Mucosa of stomach (tissue), 1 donor: ENCODE results near the gene FAM120A.
"Not testable (repeated sequence)": the region's sequence is repeated elsewhere in the genome, so short reads cannot be mapped to it uniquely, and the experiment has no call there.

Source experiments
- H3K27me3 ChIP-seq: one replicate; pipeline ENCODE4 v1.7.0; 2013; ENCODE audit warnings: mild to moderate bottlenecking, low read length; ENCODE audit not compliant: control insufficient read depth, insufficient read depth
- H3K36me3 ChIP-seq: one replicate; pipeline ENCODE4 v1.7.0; 2013; ENCODE audit warnings: low read length; ENCODE audit not compliant: control insufficient read depth, insufficient read depth
- H3K4me1 ChIP-seq: one replicate; pipeline ENCODE4 v1.7.0; 2013; ENCODE audit warnings: mild to moderate bottlenecking, low read length; ENCODE audit not compliant: control insufficient read depth, insufficient read depth
- H3K4me3 ChIP-seq: one replicate; pipeline ENCODE4 v1.7.0; 2013; ENCODE audit warnings: low read length
- H3K9ac ChIP-seq: one replicate; pipeline ENCODE4 v1.7.0; 2013; ENCODE audit warnings: mild to moderate bottlenecking, low read length, moderate library complexity
- H3K9me3 ChIP-seq: one replicate; pipeline ENCODE4 v1.7.0; 2013; ENCODE audit warnings: mild to moderate bottlenecking, low read length, moderate library complexity; ENCODE audit not compliant: control insufficient read depth
- donor health status: Pancreatic carcinoma.

The FAM120A gene

DNA sequence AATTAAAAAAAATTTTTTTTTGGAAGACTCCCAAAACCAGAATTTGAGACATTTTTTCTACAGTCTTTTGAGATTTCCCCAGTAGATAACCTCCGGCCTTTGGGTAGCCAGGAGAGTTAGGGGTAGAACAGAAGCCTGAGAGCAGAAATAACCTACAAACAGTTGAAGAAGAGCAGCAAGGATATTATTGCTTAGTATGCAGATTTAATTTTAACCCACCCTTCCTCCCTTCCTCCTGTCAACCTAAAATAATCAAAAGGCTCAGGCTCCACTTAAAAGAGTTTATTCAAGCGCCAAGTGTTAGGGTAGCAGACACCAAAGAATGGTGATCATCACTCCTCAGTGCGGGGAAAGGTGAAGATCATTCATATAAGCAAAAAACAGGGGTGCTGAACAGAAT is 17.4 kb upstream of the FAM120A start:
- Histone ChIP-seq H3K4me3 (no peak overlapping the region), H3K36me3 (no peaks in the 10 kb centered on the region), H3K9me3 (no peaks in the 10 kb centered on the region), H3K9ac (no peak overlapping the region), H3K27me3 (no peaks in the 10 kb centered on the region), H3K4me1 (no peaks in the 10 kb centered on the region)

DNA sequence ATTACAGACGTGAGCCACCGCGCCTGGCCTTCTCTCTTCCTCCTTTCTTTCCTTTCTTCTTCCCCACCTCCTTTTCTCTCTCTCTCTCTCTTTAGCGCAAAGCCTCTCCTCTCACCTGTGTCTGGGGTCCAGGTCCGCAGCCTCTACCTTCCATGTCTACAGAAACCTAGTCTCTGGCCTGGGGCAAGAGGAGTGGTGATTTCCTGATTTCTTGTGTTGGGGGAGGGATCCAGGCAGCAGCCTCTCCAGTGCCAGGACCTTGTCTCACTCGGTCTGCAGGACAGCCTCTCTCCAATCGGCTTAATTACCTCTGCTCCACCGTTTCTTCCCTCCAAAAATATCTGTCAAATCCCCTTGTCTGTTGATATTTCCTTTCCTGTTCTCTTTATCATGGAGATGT is 16.1 kb upstream of the FAM120A start:
- H3K4me1 ChIP-seq = no peaks in the 10 kb centered on the region
- no peaks in the 10 kb centered on the region for H3K36me3 ChIP-seq
- no peaks in the 10 kb centered on the region for H3K27me3 ChIP-seq
- no peak overlapping the region for H3K4me3 ChIP-seq
- H3K9me3 ChIP-seq = no peaks in the 10 kb centered on the region
- no peak overlapping the region for H3K9ac ChIP-seq

DNA sequence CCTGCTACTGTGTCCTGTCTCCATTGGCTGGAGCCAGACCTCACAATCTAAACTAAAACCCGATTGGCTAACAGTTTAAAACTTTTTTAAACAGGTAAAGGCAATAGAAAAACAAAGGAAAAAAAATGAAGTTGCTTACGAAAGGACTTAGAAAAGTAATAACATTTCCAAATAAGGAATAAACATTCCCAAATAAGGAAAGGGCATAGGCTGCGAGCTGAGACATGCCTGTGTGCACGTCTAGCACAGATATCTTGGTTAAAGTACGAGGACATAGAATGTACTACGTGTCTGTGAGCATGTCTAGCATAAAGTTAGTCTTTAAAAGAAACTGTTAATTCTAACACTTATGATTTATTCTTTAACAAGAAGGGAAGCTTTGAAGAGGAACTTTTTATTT is 15.3 kb upstream of the FAM120A start:
- H3K9ac ChIP-seq = no peak overlapping the region
- no peaks in the 10 kb centered on the region for H3K9me3 ChIP-seq
- H3K36me3 ChIP-seq = no peaks in the 10 kb centered on the region
- no peaks in the 10 kb centered on the region for H3K4me1 ChIP-seq
- H3K27me3 ChIP-seq = no peaks in the 10 kb centered on the region
- H3K4me3 ChIP-seq = no peak overlapping the region

DNA sequence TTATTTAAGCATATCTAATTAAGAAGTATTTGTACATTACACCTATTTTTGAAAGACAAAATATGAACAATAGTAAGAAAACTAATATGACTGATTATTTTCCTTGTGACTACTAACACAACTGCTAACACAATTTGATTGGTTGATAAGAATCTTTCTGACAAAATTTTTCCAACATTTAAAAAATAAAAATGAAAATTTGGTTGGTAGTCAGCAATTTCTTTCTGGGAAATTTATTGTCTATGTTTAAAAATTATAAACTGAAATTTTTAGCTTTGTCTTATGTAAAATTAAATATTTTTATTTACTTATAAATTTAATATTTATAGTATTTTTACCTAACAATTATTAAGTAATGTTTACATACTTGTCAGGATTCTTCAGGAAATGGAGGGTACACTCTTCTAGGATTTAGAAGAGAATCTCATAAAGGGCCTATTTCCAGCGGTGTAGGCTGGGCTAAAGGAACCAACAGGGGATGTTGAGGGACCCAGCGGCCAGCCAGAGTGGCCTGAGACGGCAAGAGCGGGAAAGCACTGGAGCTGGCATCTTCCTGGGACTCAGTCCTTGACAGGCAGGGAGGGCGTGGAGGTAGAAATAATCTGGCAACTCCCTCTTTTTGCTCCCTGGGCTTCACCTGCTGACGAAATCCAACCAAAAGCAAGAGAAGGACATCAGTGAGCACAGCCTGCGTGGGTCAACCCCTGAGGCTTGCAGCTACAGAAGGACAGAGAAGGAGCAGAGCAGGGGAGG is 14.7 kb upstream of the FAM120A start:
- H3K4me3 ChIP-seq = no peak overlapping the region
- H3K27me3 ChIP-seq = no peaks in the 10 kb centered on the region
- H3K9ac ChIP-seq = no peak overlapping the region
- no peaks in the 10 kb centered on the region for H3K36me3 ChIP-seq
- no peaks in the 10 kb centered on the region for H3K9me3 ChIP-seq
- no peaks in the 10 kb centered on the region for H3K4me1 ChIP-seq

DNA sequence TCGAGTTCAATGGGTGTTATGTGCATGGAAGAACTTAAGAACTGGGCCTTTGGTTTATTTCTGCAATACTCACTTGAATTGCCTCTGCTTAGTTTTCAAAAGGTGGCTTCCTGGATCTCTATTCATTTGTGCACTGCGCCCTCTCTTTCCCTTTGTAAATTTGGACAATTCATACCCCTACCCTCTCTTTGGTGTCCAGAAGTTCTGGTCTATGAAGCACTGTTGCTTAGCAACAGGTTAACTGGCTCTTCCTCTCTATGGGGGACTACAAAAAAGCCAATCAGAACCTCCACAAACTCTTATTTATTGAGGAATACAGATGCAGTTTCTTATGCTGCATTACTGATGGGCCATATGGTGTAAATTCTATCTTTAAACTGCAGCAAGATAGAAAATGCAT is 13.5 kb upstream of the FAM120A start:
- Histone ChIP-seq H3K9me3 (no peaks in the 10 kb centered on the region), H3K4me3 (no peak overlapping the region), H3K27me3 (no peaks in the 10 kb centered on the region), H3K4me1 (no peaks in the 10 kb centered on the region), H3K9ac (no peak overlapping the region), H3K36me3 (no peaks in the 10 kb centered on the region)

DNA sequence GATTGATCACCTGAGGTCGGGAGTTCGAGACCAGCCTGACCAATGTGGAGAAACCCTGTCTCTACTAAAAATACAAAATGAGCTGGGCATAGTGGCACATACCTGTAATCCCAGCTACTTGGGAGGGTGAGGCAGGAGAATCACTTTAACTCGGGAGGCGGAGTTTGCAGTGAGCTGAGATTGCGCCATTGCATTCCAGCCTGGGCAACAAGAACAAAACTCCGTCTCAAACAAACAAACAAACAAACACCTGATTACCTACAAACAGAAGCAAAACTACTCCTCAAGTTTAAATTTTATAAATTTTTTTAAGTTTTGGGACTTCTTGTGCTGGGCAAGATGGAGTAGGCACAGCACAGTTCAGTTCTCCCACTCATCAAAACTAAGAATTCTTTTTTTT is 12.2 kb upstream of the FAM120A start:
- not testable (repeated sequence) for H3K36me3 ChIP-seq, H3K9me3 ChIP-seq, H3K4me1 ChIP-seq, H3K4me3 ChIP-seq, H3K27me3 ChIP-seq, H3K9ac ChIP-seq

DNA sequence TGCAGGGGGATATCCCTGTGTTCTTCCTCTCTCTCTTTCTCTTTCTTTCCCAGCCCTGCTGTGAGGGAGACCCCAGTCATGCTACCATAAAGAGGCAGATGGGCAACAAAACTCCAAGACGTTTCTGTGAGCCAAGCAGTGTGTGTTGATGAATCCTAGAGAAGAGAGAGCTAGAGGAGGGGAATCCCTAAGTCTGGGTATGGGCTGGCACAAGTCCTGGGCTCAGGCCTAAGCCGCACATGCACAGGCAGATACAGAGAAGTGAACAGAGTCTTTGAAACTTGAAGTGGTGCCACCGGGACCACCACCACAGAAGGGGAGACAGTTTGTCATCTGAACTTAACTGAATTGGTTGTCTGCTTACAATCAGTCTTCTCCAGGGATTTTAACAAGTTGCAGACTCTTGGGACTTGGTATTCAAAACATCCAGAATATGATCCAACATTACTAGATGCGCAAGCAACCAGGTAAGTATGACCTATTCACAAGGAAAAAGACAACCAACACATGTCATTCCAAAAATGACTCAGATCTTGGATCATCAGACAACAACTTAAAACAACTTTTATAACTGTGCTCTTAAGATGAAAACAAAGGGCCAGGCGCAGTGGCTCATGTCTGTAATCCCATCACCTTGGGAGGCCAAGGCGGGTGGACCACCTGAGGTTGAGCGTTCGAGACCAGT is 10.4 kb upstream of the FAM120A start:
- Histone ChIP-seq H3K9me3 (no peaks in the 10 kb centered on the region), H3K4me1 (no peaks in the 10 kb centered on the region), H3K4me3 (no peak overlapping the region), H3K36me3 (no peaks in the 10 kb centered on the region), H3K9ac (no peak overlapping the region), H3K27me3 (no peaks in the 10 kb centered on the region)

DNA sequence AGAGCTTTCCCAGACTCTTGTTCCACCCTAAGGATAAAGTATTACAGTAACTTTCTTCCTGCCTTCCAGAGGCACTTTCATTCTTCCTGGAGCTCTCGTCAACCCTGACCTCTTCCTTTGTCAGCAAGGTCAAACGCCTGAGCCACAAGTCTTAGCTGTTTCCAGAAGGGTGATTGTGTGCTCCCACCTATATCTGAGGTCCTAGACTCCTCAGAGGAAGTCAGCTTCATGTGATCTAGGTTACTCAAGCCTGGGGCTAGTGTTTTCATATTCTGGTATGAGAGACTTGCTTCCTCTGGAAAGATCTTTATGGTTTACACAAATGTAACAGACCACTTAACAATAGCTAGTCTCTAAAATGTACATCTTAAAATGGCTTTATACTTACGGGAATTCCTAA is 5.4 kb upstream of the FAM120A start:
- no peaks in the 10 kb centered on the region for H3K9me3 ChIP-seq
- H3K27me3 ChIP-seq = no peaks in the 10 kb centered on the region
- H3K36me3 ChIP-seq = peaks cover 5% of the 10 kb centered on the region
- no peaks in the 10 kb centered on the region for H3K4me1 ChIP-seq
- no peak overlapping the region for H3K9ac ChIP-seq
- no peak overlapping the region for H3K4me3 ChIP-seq

DNA sequence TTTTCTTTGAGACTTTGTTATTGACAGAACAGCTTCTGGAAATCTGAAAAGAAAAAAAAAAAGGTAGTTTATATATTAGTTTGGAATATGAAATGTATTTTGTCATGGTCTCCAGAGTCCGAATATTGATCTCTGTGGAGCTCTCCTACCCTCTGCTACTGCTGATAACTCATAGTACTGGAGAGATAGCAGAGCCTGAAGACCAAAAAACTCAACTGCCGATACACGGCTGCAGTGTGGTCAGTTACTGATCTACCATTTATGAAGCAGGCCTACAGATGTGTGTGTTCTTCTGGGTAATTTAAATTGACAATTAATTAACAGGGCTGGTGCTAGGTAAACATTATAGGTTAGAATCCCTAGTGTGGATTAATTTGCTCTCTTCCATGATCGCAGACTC is 3.8 kb upstream of the FAM120A start:
- Histone ChIP-seq H3K4me1 (no peaks in the 10 kb centered on the region), H3K27me3 (no peaks in the 10 kb centered on the region), H3K9me3 (no peaks in the 10 kb centered on the region), H3K9ac (no peak overlapping the region), H3K36me3 (peaks cover 5% of the 10 kb centered on the region), H3K4me3 (no peak overlapping the region)

DNA sequence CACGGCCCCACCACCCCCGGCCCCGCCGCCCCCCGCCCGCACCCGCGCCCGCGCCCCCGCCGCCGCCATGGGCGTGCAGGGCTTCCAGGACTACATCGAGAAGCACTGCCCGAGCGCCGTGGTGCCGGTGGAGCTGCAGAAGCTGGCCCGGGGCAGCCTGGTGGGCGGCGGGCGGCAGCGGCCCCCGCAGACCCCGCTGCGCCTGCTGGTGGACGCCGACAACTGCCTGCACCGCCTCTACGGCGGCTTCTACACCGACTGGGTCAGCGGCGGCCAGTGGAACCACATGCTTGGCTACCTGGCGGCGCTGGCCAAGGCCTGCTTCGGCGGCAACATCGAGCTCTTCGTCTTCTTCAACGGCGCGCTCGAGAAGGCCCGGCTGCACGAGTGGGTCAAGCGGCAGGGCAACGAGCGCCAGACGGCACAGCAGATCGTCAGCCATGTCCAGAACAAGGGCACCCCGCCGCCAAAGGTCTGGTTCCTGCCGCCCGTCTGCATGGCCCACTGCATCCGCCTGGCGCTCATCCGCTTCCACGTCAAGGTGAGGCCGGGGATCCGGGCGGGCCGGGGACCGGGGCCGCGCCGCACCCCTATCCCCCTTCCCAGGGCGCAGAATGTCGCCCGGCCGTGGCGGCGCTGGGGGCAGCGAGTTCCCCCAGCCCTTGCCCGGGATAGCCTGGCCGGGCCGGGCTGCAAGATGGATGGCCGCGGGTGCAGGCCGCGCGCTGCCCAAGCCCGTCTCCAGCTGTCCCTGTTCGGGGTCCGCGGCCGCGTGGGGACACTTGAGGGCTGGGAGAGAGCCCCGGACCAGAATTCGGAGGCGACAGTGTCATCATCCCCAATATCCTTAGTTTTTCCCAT is 594 bp downstream of the FAM120A start:
- no peaks in the 10 kb centered on the region for H3K27me3 ChIP-seq
- peaks cover 5% of the 10 kb centered on the region for H3K36me3 ChIP-seq
- peak overlapping the region; percentile 68 for H3K4me3 ChIP-seq
- H3K9ac ChIP-seq = peak overlapping the region; percentile 93
- no peaks in the 10 kb centered on the region for H3K4me1 ChIP-seq
- no peaks in the 10 kb centered on the region for H3K9me3 ChIP-seq

DNA sequence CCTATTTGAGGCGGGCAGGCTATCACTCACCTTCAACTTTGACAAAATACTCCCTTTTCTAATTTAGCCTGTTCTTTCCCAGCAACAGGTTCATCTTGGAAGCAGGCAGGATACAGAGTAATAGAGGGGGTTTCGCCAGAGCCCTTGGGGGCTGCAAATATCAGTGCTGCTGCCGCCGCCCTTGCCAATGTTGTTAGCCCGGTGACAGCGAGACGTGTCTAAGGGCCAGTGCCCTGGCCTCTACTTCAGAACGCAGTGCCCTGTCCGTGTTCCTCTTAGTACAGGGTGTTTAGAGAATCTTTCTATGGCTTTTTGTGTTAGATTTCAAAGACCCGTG is 1.2 kb downstream of the FAM120A start:
- Histone ChIP-seq H3K27me3 (no peaks in the 10 kb centered on the region), H3K9me3 (no peaks in the 10 kb centered on the region), H3K4me1 (peaks cover under 1% of the 10 kb centered on the region), H3K4me3 (peak overlapping the region; percentile 68), H3K9ac (peak overlapping the region; percentile 93), H3K36me3 (peaks cover 4% of the 10 kb centered on the region)
